Stimulated activated CD4-positive, alpha-beta T cell treated with anti-CD3 and anti-CD28 coated beads, Interleukin-2, amount 100 ng/mL, for 24 hours (primary cell): ENCODE results near the gene CBLN1.
A peak's percentile ranks its signal among the peaks of the same experiment; 100 is the strongest.

Experiments used
- DNase-seq, 2 donors: peaks; one replicate each; pipeline ENCODE4 v3.0.0-alpha.2; 2020

The CBLN1 gene

GRCh38 chr16:49281480-49281842 is at the start of gene CBLN1:
Gene CBLN1 (minus strand): TSS chr16:49281838. CDS start chr16:49281465, 373 bp downstream.
- DNase-seq, result no peak

GRCh38 chr16:49330562-49331201 is 49.0 kb upstream of the CBLN1 start:
- no peak for DNase-seq

- DNase-seq, result no peak
These were observed 46.7 kb upstream of the CBLN1 start for GRCh38 chr16:49328325-49328724.

GRCh38 chr16:49327466-49327865 is 45.8 kb upstream of the CBLN1 start:
- DNase-seq, result no peak

- DNase-seq, result no peak
These were observed 43.1 kb upstream of the CBLN1 start for GRCh38 chr16:49324703-49325102.

- no peak for DNase-seq
These were observed 34.0 kb upstream of the CBLN1 start for GRCh38 chr16:49315602-49316001.

- DNase-seq, result no peak
These were observed 30.8 kb upstream of the CBLN1 start for GRCh38 chr16:49312389-49312985.

- DNase-seq, result no peak
These were observed 30.2 kb upstream of the CBLN1 start for GRCh38 chr16:49311823-49312222.

- DNase-seq, result no peak
These were observed 25.5 kb upstream of the CBLN1 start for GRCh38 chr16:49307176-49307575.

- no peak for DNase-seq
These were observed 23.8 kb upstream of the CBLN1 start for GRCh38 chr16:49305406-49305805.

- DNase-seq, result no peak
These were observed 10.8 kb upstream of the CBLN1 start for GRCh38 chr16:49292413-49292812.

- no peak for DNase-seq
These were observed 5.9 kb upstream of the CBLN1 start for GRCh38 chr16:49287572-49287971.

- DNase-seq, result no peak
These were observed 3.3 kb upstream of the CBLN1 start for GRCh38 chr16:49284962-49285361.

GRCh38 chr16:49283376-49284049 is 1.9 kb upstream of the CBLN1 start:
- DNase-seq, result no peak

GRCh38 chr16:49282690-49283375 is 1.2 kb upstream of the CBLN1 start:
- no peak for DNase-seq

- peak; percentile 44 to 82 for DNase-seq
These were observed 405 bp upstream of the CBLN1 start for GRCh38 chr16:49281843-49282642.

- DNase-seq, result no peak
These were observed 732 bp downstream of the CBLN1 start for GRCh38 chr16:49280841-49281371.

GRCh38 chr16:49280105-49280741 is 1.4 kb downstream of the CBLN1 start:
- no peak for DNase-seq

GRCh38 chr16:49278944-49279725 is 2.5 kb downstream of the CBLN1 start:
- DNase-seq, result no peak

- DNase-seq, result no peak
These were observed 3.1 kb downstream of the CBLN1 start for GRCh38 chr16:49278567-49278827.

GRCh38 chr16:49277766-49278566 is 3.7 kb downstream of the CBLN1 start:
- no peak for DNase-seq
